Activated naive CD4-positive, alpha-beta T cell treated with anti-CD3 and anti-CD28 coated beads for 36 hours (primary cell): ENCODE measurements around the gene CNTN5. TPM values are rescaled to one million over a fixed set of nuclear protein-coding genes. Genes with fewer than 3 reads are reported as not detected.

Experiments
- CTCF ChIA-PET: fragments of 350-600 bp; sonication (Branson Sonifier 250); formaldehyde crosslinking; loops from one replicate; lab custom pipeline; 2021; ENCODE audit warnings: antibody characterized with exemption; lab: Charles Lee
- DNase-seq: peaks from one replicate; pipeline ENCODE4 v3.0.0-alpha.2; 2020
- H3K27ac Mint-ChIP-seq: one replicate; pipeline ENCODE4 v1.8.0; 2021; ENCODE audit warnings: mild to moderate bottlenecking, mixed read lengths
- H3K27me3 Mint-ChIP-seq: one replicate; pipeline ENCODE4 v1.8.0; 2021; ENCODE audit warnings: low read depth, mixed read lengths
- H3K36me3 Mint-ChIP-seq: one replicate; pipeline ENCODE4 v1.8.0; 2021; ENCODE audit warnings: low read depth, mixed read lengths
- H3K4me1 Mint-ChIP-seq: one replicate; pipeline ENCODE4 v1.8.0; 2021; ENCODE audit warnings: low read depth, mixed read lengths
- H3K4me3 Mint-ChIP-seq: one replicate; pipeline ENCODE4 v1.8.0; 2021; ENCODE audit warnings: mild to moderate bottlenecking, moderate library complexity, mixed read lengths
- H3K9me3 Mint-ChIP-seq: one replicate; pipeline ENCODE4 v1.8.0; 2021; ENCODE audit warnings: mixed read lengths
- intact Hi-C: fragments of 100-400 bp; cut with micrococcal nuclease; formaldehyde crosslinking; loops from one replicate; pipeline ENCODE4 v1.15.1; 2023
- total RNA-seq, 2 experiments: library from RNA; stranded (reverse); gene quantifications; one replicate each; pipeline ENCODE4 v1.2.3, GENCODE V29; 2021

Gene CNTN5
- total RNA-seq, 2 experiments from 2014 or later, result not detected

DNA sequence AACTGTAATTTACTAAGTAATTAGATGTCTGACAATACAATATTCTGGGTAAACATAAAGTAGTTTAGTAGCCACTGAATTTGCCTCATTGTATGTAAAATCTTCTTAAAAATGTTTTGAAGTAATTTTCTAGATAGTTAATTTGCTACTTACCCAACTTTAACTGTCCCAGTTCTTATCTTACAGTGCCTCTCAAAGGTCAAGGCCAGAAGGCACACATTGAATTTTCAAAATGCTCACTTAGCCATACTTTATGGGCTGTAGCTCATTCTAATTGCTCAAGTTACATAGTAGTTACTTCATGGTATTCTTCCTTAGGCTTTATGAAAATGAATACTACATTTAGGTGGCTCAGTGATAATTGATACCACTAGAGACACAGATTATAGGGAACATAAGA is 666.6 kb downstream of the CNTN5 start:
- DNase-seq, result no peak
- Mint-ChIP-seq H3K27ac (no peak overlapping the region), H3K27me3 (no peaks in the 10 kb centered on the region), H3K36me3 (no peaks in the 10 kb centered on the region), H3K9me3 (peaks cover 23% of the 10 kb centered on the region), H3K4me3 (no peak overlapping the region), H3K4me1 (no peaks in the 10 kb centered on the region)
- CTCF ChIA-PET, result no interaction called here
- intact Hi-C loops, result no loop called here

- intact Hi-C loops, result no loop called here
- Mint-ChIP-seq H3K4me3 (no peak overlapping the region), H3K4me1 (no peaks in the 10 kb centered on the region), H3K27ac (no peak overlapping the region), H3K36me3 (no peaks in the 10 kb centered on the region), H3K27me3 (no peaks in the 10 kb centered on the region), H3K9me3 (peaks cover 20% of the 10 kb centered on the region)
- CTCF ChIA-PET, result interaction anchor here (0.5 kb wide), 1 partner anchor 688 kb away, joined by 5 read pairs; no protein-coding TSS in a partner anchor
- DNase-seq, result no peak
Observed at GRCh38 chr11:99693941-99694492, 673.3 kb downstream of the CNTN5 start.

DNA sequence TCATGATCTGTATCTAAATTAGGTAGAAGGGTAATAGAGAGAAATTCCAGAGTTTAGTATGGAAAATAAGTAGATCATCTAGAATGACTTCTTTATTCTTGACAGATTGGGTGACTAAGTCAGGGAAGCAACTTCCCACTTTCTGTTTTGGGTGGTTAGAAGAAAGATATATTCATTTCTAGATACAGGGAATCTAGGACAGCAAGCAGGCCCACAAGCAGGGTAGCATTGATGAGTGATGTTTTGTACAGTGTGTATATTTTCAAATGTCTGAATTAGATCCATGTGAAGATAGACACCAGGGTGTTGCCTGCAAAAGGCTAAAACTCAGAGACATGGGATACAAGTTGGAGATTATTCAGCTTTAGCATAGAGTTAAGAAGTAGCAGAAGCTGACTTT is 674.4 kb downstream of the CNTN5 start:
- Mint-ChIP-seq H3K36me3 (no peaks in the 10 kb centered on the region), H3K4me1 (no peaks in the 10 kb centered on the region), H3K9me3 (peaks cover 13% of the 10 kb centered on the region), H3K27ac (no peak overlapping the region), H3K27me3 (no peaks in the 10 kb centered on the region), H3K4me3 (no peak overlapping the region)
- CTCF ChIA-PET, result no interaction called here
- no peak for DNase-seq
- intact Hi-C loops, result no loop called here

GRCh38 chr11:99706848-99707247 is 686.1 kb downstream of the CNTN5 start:
- no peaks in the 10 kb centered on the region for H3K4me1 Mint-ChIP-seq
- H3K27ac Mint-ChIP-seq, result no peak overlapping the region
- H3K4me3 Mint-ChIP-seq, result no peak overlapping the region
- intact Hi-C loops, result no loop called here
- no peak for DNase-seq
- H3K36me3 Mint-ChIP-seq, result no peaks in the 10 kb centered on the region
- H3K9me3 Mint-ChIP-seq, result peaks cover 11% of the 10 kb centered on the region
- H3K27me3 Mint-ChIP-seq, result no peaks in the 10 kb centered on the region
- CTCF ChIA-PET, result no interaction called here

GRCh38 chr11:99708928-99709672 is 688.4 kb downstream of the CNTN5 start:
- H3K9me3 Mint-ChIP-seq, result peaks cover 13% of the 10 kb centered on the region
- CTCF ChIA-PET, result no interaction called here
- H3K27ac Mint-ChIP-seq, result no peak overlapping the region
- intact Hi-C loops, result no loop called here
- H3K4me1 Mint-ChIP-seq, result no peaks in the 10 kb centered on the region
- H3K27me3 Mint-ChIP-seq, result no peaks in the 10 kb centered on the region
- no peaks in the 10 kb centered on the region for H3K36me3 Mint-ChIP-seq
- no peak overlapping the region for H3K4me3 Mint-ChIP-seq
- no peak for DNase-seq

GRCh38 chr11:99716302-99716701 is 695.6 kb downstream of the CNTN5 start:
- CTCF ChIA-PET, result no interaction called here
- Mint-ChIP-seq H3K27ac (no peak overlapping the region), H3K4me3 (no peak overlapping the region), H3K27me3 (no peaks in the 10 kb centered on the region), H3K36me3 (no peaks in the 10 kb centered on the region), H3K9me3 (peaks cover 11% of the 10 kb centered on the region), H3K4me1 (no peaks in the 10 kb centered on the region)
- intact Hi-C loops, result no loop called here
- no peak for DNase-seq

- Mint-ChIP-seq H3K4me1 (no peaks in the 10 kb centered on the region), H3K4me3 (no peak overlapping the region), H3K9me3 (peaks cover 5% of the 10 kb centered on the region), H3K27ac (no peak overlapping the region), H3K27me3 (no peaks in the 10 kb centered on the region), H3K36me3 (no peaks in the 10 kb centered on the region)
- CTCF ChIA-PET, result no interaction called here
- intact Hi-C loops, result no loop called here
- DNase-seq, result no peak
Observed at GRCh38 chr11:99718291-99718690, 697.5 kb downstream of the CNTN5 start.

DNA sequence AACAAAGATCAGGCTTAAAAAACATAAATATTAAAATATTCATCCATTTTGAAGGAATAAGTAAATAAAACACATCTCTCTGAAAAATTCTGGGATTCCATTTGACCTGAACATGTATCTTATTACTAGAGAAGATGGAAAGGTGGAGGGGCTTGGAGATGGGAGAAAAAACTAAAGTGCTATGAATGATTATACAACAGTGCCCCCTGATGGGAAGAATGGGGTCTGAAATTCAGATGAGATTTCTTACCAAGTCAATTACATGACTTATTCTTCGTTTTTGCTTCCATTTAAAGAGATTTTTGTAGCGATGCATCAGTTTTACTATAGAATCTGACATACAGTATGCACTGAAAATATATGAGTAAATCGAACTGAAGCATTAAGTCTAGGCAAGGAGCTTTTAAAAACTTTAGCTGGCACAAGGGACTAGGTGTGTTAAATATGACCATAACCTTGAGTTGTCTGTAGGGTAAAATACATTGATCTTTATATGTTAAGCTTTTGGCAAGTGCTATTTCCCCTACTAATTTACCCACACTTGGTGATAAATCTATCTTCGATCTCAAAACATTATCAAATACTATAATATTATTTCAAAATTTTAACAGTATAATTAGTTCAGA is 718.8 kb downstream of the CNTN5 start:
- no peaks in the 10 kb centered on the region for H3K27me3 Mint-ChIP-seq
- intact Hi-C loops, result no loop called here
- CTCF ChIA-PET, result no interaction called here

GRCh38 chr11:99742501-99742900 is 721.8 kb downstream of the CNTN5 start:
- Mint-ChIP-seq H3K4me3 (no peak overlapping the region), H3K4me1 (no peaks in the 10 kb centered on the region), H3K9me3 (peaks cover 2% of the 10 kb centered on the region), H3K36me3 (no peaks in the 10 kb centered on the region), H3K27me3 (no peaks in the 10 kb centered on the region), H3K27ac (no peak overlapping the region)
- intact Hi-C loops, result no loop called here
- no peak for DNase-seq
- CTCF ChIA-PET, result no interaction called here

More for the DNA sequence above, 718.8 kb downstream of the CNTN5 start:
- no peaks in the 10 kb centered on the region for H3K4me1 Mint-ChIP-seq
- peaks cover 2% of the 10 kb centered on the region for H3K9me3 Mint-ChIP-seq
- H3K27ac Mint-ChIP-seq, result no peak overlapping the region
- no peak overlapping the region for H3K4me3 Mint-ChIP-seq
- DNase-seq, result no peak
- H3K36me3 Mint-ChIP-seq, result no peaks in the 10 kb centered on the region

- Mint-ChIP-seq H3K27ac (no peak overlapping the region), H3K9me3 (peaks cover 1% of the 10 kb centered on the region), H3K27me3 (no peaks in the 10 kb centered on the region), H3K4me3 (no peak overlapping the region), H3K36me3 (no peaks in the 10 kb centered on the region), H3K4me1 (no peaks in the 10 kb centered on the region)
- no peak for DNase-seq
- CTCF ChIA-PET, result no interaction called here
- intact Hi-C loops, result no loop called here
Observed at GRCh38 chr11:99759787-99760186, 739.0 kb downstream of the CNTN5 start.

GRCh38 chr11:99766811-99767210 is 746.1 kb downstream of the CNTN5 start:
- CTCF ChIA-PET, result no interaction called here

DNA sequence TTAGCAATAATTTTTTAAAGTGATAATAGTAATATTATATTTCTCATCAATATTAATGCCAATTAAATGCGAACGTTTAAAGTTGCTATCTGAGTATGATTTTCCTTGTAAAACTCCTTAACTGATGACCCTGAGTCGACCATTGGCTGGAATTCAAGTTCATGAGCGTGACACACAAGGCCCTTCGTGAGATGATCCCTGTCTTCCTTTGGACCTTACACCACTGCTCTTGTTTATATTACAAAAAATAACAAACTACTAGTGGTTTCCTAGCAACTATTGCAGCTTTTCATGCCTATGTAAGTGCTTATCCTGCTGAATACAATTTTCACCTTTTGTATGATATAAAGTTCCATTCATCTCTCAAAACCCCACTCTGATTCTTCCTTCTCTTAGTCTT is 752.9 kb downstream of the CNTN5 start:
- H3K27me3 Mint-ChIP-seq, result no peaks in the 10 kb centered on the region
- no peak overlapping the region for H3K27ac Mint-ChIP-seq
- peaks cover 2% of the 10 kb centered on the region for H3K9me3 Mint-ChIP-seq
- intact Hi-C loops, result no loop called here
- CTCF ChIA-PET, result interaction anchor here (0.7 kb wide), 1 partner anchor 127 kb away, joined by 3 read pairs; no protein-coding TSS in a partner anchor
- H3K4me3 Mint-ChIP-seq, result no peak overlapping the region
- no peak for DNase-seq
- no peaks in the 10 kb centered on the region for H3K4me1 Mint-ChIP-seq
- H3K36me3 Mint-ChIP-seq, result no peaks in the 10 kb centered on the region

More at GRCh38 chr11:99766811-99767210, 746.1 kb downstream of the CNTN5 start:
- no peaks in the 10 kb centered on the region for H3K9me3 Mint-ChIP-seq
- DNase-seq, result no peak
- H3K36me3 Mint-ChIP-seq, result no peaks in the 10 kb centered on the region
- H3K4me3 Mint-ChIP-seq, result no peak overlapping the region
- H3K4me1 Mint-ChIP-seq, result no peaks in the 10 kb centered on the region
- intact Hi-C loops, result no loop called here
- H3K27me3 Mint-ChIP-seq, result no peaks in the 10 kb centered on the region
- H3K27ac Mint-ChIP-seq, result no peak overlapping the region

DNA sequence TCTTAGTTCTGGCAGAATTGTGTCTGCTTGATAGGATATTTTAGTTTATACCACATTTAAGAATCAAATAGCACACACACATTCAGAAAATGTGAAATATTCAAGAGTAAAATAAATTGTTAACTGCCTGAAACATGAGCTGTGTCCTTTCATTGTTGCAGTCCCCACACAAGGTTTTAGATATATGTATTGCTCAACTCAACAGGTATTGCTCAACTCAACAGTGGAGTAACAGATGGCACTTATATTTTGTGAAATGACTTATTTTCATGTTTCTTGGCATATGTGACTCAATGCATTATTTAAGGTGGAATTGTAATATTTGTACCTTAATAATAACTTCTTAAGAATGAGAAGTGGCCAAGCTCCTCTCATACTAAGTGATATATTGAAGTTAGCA is 760.3 kb downstream of the CNTN5 start:
- Mint-ChIP-seq H3K4me1 (no peaks in the 10 kb centered on the region), H3K4me3 (no peak overlapping the region), H3K9me3 (peaks cover 2% of the 10 kb centered on the region), H3K36me3 (no peaks in the 10 kb centered on the region), H3K27me3 (no peaks in the 10 kb centered on the region), H3K27ac (no peak overlapping the region)
- CTCF ChIA-PET, result no interaction called here
- no peak for DNase-seq
- intact Hi-C loops, result no loop called here
